ENCODE measurements around the gene KCNE2. TPM values are rescaled to one million over a fixed set of nuclear protein-coding genes. Genes with fewer than 3 reads are reported as not detected.

KCNE2 gene
- total RNA-seq, 1 experiment from 2014 or later = not detected

DNA sequence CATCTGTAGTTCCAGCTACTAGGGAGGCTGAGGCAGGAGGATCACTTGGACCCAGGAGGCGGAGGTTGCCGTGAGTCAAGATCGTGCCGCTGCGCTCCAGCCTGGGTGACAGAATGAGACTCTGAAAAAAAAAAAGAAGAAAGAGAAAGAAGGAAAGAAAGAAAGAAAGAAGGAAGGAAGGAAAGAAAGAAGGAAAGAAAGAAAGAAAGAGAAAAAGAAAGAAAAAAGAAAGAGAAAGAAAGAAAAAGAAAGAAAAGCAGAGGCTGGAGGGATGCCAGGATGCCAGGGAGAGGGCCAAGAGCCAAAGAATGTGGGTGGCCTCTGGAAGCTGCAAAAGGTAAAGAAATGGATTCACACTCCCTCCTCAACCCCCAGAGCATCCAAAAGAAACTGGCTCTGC is 8.2 kb upstream of the KCNE2 start:
- no peak for DNase-seq (ENCODE audit: unreplicated experiment)
- CTCF ChIA-PET = interaction anchor here (1.1 to 14.3 kb wide), 4 partner anchors 9 to 434 kb away, joined by 3 to 237 read pairs (median 4); no protein-coding TSS in a partner anchor
- peaks cover 62% of the 10 kb centered on the region for H3K27me3 Mint-ChIP-seq (ENCODE audit: insufficient read depth, unreplicated experiment)

DNA sequence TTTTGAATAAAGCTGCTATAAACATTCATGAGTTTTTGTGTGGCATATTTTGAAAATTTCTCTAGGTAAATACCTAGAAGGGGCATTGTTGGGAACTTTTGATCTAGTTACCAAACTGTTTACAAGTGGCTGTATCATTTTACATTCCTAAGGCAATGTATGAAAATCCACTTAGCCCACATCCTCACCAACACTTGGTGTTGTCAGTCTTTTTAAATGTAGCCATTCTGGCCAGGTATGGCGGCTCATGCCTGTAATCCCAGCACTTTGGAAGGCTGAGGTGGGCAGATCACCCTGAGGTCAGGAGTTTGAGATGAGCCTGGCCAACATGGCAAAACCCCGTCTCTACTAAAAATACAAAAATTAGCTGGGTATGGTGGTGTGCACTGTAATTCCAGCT is 5.9 kb upstream of the KCNE2 start:
- CTCF ChIA-PET = interaction anchor here (1.3 kb wide), 1 partner anchor 9 kb away, joined by 3 read pairs; no protein-coding TSS in a partner anchor

More for the DNA sequence above, 8.2 kb upstream of the KCNE2 start:
- POLR2A ChIA-PET = interaction anchor here (0.5 kb wide), 1 partner anchor 711 kb away, joined by 3 read pairs; no protein-coding TSS in a partner anchor
- H3K27ac Mint-ChIP-seq (ENCODE audit: low read depth, unreplicated experiment) = no peak overlapping the region
- intact Hi-C loops (cut with micrococcal nuclease) = no loop called here
- peaks cover 8% of the 10 kb centered on the region for H3K9me3 Mint-ChIP-seq (ENCODE audit: unreplicated experiment)
- H3K4me3 Mint-ChIP-seq (ENCODE audit: unreplicated experiment) = no peak overlapping the region
- TF ChIP-seq, protein P1, sequence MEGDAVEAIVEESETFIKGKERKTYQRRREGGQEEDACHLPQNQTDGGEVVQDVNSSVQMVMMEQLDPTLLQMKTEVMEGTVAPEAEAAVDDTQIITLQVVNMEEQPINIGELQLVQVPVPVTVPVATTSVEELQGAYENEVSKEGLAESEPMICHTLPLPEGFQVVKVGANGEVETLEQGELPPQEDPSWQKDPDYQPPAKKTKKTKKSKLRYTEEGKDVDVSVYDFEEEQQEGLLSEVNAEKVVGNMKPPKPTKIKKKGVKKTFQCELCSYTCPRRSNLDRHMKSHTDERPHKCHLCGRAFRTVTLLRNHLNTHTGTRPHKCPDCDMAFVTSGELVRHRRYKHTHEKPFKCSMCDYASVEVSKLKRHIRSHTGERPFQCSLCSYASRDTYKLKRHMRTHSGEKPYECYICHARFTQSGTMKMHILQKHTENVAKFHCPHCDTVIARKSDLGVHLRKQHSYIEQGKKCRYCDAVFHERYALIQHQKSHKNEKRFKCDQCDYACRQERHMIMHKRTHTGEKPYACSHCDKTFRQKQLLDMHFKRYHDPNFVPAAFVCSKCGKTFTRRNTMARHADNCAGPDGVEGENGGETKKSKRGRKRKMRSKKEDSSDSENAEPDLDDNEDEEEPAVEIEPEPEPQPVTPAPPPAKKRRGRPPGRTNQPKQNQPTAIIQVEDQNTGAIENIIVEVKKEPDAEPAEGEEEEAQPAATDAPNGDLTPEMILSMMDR (IDR thresholded peaks at IDR 0.05; ENCODE audit: unreplicated experiment) = no peak
- H3K36me3 Mint-ChIP-seq (ENCODE audit: insufficient read depth, unreplicated experiment) = no peaks in the 10 kb centered on the region
- H3K4me1 Mint-ChIP-seq (ENCODE audit: insufficient read depth, unreplicated experiment) = no peaks in the 10 kb centered on the region
- BruUV-seq (replicated peaks) = no TSS peak

DNA sequence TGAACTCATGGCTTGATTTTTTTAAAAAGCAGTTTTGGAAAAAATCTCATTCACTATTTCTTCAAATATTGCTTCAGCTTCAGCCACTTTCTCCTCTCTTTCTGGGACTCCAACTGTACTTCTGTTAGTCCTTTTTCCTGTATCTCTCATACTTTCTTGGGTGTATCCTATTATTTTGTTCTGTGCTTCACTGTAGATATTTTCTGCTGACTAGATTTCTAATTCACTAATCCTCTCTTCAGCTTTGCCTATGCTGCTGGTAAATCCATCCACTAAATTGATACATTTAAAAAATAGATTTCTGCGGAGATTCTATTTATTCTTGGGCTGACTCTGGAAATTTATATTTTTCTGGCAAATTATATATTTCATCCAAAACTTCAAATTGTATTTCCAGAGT is 4.9 kb upstream of the KCNE2 start:
- no TSS peak for BruUV-seq (replicated peaks)
- TF ChIP-seq, protein P1 (IDR thresholded peaks at IDR 0.05; ENCODE audit: unreplicated experiment) = no peak
- CTCF ChIA-PET = interaction anchor here (0.7 kb wide), 1 partner anchor 244 kb away, joined by 3 read pairs; no protein-coding TSS in a partner anchor

More for the DNA sequence above, 5.9 kb upstream of the KCNE2 start:
- Mint-ChIP-seq H3K27me3 (ENCODE audit: insufficient read depth, unreplicated experiment) (peaks cover 64% of the 10 kb centered on the region), H3K36me3 (ENCODE audit: insufficient read depth, unreplicated experiment) (no peaks in the 10 kb centered on the region), H3K4me1 (ENCODE audit: insufficient read depth, unreplicated experiment) (peaks cover 6% of the 10 kb centered on the region), H3K9me3 (ENCODE audit: unreplicated experiment) (peaks cover 8% of the 10 kb centered on the region), H3K4me3 (ENCODE audit: unreplicated experiment) (no peak overlapping the region), H3K27ac (ENCODE audit: low read depth, unreplicated experiment) (no peak overlapping the region)
- POLR2A ChIA-PET = no interaction called here
- DNase-seq (ENCODE audit: unreplicated experiment) = no peak
- intact Hi-C loops (cut with micrococcal nuclease) = no loop called here
- BruUV-seq (replicated peaks) = no TSS peak
- TF ChIP-seq, protein P1 (IDR thresholded peaks at IDR 0.05; ENCODE audit: unreplicated experiment) = no peak

DNA sequence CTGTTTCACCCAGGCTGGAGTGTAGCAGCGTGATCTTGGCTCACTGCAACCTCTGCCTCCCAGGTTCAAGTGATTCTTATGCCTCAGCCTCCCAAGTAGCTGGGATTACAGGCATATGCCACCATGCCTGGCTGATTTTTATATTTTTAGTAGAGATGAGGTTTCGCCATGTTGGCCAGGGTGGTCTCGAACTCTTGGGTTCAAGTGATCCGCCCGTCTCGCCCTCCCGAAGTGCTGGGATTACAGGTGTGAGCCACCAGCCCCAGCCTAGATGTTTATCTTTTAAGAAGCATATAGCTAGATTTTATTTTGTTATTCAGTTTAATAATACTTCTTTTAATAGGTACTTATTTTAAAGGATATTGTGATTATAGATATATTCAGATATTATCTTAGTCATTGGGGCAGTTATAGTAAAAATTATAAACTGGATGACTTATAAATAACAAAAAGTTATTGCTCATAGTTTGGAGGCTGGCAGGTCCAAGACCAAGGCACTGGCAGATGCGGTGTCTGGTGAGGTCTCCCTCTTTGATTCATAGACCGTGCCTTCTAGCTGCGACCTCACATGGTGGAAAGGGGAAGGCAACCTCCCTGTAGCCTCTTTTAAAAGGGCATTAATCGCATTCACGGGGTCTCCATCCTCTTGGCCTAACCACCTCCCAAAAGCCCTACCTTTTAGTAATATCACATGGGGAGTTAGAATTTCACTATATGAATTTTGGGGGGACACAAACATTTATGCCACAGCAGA is 3.1 kb upstream of the KCNE2 start:
- BruUV-seq (replicated peaks) = no TSS peak
- POLR2A ChIA-PET = interaction anchor here (1.0 to 1.7 kb wide), 3 partner anchors 437 to 458 kb away, joined by 3 to 4 read pairs (median 4); no protein-coding TSS in a partner anchor

More for the DNA sequence above, 4.9 kb upstream of the KCNE2 start:
- POLR2A ChIA-PET = no interaction called here
- no peak for DNase-seq (ENCODE audit: unreplicated experiment)
- Mint-ChIP-seq H3K36me3 (ENCODE audit: insufficient read depth, unreplicated experiment) (no peaks in the 10 kb centered on the region), H3K27ac (ENCODE audit: low read depth, unreplicated experiment) (no peak overlapping the region), H3K4me1 (ENCODE audit: insufficient read depth, unreplicated experiment) (peaks cover 6% of the 10 kb centered on the region), H3K27me3 (ENCODE audit: insufficient read depth, unreplicated experiment) (peaks cover 66% of the 10 kb centered on the region), H3K9me3 (ENCODE audit: unreplicated experiment) (peaks cover 8% of the 10 kb centered on the region), H3K4me3 (ENCODE audit: unreplicated experiment) (no peak overlapping the region)
- intact Hi-C loops (cut with micrococcal nuclease) = no loop called here

More for the DNA sequence above, 3.1 kb upstream of the KCNE2 start:
- Mint-ChIP-seq H3K27ac (ENCODE audit: low read depth, unreplicated experiment) (no peak overlapping the region), H3K27me3 (ENCODE audit: insufficient read depth, unreplicated experiment) (peaks cover 51% of the 10 kb centered on the region), H3K36me3 (ENCODE audit: insufficient read depth, unreplicated experiment) (no peaks in the 10 kb centered on the region), H3K4me3 (ENCODE audit: unreplicated experiment) (no peak overlapping the region), H3K4me1 (ENCODE audit: insufficient read depth, unreplicated experiment) (peaks cover 6% of the 10 kb centered on the region), H3K9me3 (ENCODE audit: unreplicated experiment) (peaks cover 2% of the 10 kb centered on the region)
- CTCF ChIA-PET = interaction anchor here (0.6 to 1.4 kb wide), 6 partner anchors 12 to 438 kb away, joined by 3 to 5 read pairs (median 4); no protein-coding TSS in a partner anchor
- intact Hi-C loops (cut with micrococcal nuclease) = loop anchor here (1.0 kb wide), 1 partner anchor 270 kb away; no protein-coding TSS in a partner anchor
- TF ChIP-seq, protein P1 (IDR thresholded peaks at IDR 0.05; ENCODE audit: unreplicated experiment) = no peak
- DNase-seq (ENCODE audit: unreplicated experiment) = no peak
